ENCODE data around the gene TMEM79.
A peak's percentile ranks its signal among the peaks of the same experiment; 100 is the strongest.

TMEM79 gene, protein sequence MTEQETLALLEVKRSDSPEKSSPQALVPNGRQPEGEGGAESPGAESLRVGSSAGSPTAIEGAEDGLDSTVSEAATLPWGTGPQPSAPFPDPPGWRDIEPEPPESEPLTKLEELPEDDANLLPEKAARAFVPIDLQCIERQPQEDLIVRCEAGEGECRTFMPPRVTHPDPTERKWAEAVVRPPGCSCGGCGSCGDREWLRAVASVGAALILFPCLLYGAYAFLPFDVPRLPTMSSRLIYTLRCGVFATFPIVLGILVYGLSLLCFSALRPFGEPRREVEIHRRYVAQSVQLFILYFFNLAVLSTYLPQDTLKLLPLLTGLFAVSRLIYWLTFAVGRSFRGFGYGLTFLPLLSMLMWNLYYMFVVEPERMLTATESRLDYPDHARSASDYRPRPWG

DNA sequence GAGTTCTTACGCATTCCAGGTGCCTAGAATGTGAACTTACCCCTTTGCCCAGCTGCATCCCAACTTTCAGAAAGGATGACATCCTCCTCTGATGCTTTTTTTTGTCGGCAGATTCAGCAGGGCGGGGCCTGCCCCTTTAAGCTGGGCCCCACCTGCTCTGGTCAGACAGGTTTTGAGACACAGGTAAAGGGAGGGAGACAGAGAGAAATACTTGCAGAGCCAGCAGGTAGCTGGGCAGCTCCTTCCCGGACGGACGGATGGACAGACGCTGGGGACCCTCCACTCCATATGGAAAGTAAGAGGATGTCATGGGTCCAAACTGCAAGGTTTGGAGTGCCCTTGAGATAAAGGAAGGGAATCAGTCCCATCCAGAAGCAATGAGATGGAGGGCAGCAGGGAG is at the start of gene TMEM79:
TMEM79 (plus strand) TSS at position 214 of the 400 bp plus-strand sequence. CDS start 902 bp downstream, outside the sequence.
- DNase-seq, result no peak

DNA sequence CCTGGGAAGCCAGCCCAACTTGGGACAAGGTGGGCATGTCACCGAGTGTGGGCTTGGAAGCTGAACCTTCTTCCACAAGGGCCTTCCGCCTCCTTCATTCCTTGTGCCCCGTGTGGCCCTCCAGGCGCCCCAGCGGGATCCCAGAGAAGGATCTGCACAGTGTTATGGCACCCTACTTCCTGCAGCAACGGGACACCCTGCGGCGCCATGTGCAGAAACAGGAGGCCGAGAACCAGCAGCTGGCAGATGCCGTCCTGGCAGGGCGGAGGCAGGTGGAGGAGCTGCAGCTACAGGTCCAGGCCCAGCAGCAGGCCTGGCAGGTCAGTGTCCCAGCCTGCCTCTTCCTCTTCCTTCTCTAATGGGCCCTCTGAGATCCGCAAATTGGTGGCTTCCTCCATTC is 48.0 kb upstream of the TMEM79 start:
- no peak for DNase-seq

DNA sequence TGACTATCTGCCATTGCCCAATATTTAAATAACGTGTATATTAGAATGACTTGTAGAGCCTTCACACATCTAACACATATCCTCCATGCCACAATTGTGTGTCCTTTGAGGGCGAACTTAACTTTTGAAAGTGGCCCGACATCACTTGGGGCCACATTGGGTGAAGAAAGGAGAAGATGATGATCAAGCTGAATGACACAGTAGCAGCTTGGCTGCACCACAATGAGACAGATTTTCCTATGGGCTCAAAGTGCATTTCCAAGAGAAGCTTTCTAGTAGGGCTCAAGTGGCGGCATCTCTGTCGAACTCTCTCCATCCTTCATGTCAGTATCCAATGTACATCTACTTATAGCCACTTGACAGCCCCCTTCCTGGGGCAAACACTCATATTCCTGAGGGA is 45.9 kb upstream of the TMEM79 start:
- no peak for DNase-seq

DNA sequence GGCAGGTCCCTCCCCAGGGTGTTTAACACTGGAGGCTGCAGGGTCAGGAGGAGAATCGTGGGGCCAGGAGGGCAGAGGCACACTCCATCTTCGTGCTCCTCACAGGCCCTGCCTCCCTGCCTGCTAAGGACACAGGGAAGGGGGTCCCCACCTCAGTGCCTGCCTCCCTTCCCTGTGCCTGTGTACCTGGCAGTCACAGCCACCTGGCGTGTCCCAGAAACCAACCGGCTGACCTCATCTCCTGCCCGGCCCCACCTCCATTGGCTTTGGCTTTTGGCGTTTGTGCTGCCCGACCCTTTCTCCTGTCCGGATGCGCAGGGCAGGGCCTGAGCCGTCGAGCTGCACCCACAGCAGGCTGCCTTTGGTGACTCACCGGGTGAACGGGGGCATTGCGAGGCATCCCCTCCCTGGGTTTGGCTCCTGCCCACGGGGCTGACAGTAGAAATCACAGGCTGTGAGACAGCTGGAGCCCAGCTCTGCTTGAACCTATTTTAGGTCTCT is 42.8 kb upstream of the TMEM79 start:
- DNase-seq, result no peak

DNA sequence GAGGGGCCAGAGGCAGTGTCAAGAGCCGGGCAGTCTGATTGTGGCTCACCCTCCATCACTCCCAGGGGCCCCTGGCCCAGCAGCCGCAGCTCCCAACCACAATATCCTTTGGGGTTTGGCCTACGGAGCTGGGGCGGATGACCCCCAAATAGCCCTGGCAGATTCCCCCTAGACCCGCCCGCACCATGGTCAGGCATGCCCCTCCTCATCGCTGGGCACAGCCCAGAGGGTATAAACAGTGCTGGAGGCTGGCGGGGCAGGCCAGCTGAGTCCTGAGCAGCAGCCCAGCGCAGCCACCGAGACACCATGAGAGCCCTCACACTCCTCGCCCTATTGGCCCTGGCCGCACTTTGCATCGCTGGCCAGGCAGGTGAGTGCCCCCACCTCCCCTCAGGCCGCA is 42.2 kb upstream of the TMEM79 start, which contains the start of gene BGLAP:
BGLAP (plus strand) TSS at position 259 of the 400 bp plus-strand sequence; CDS start at position 307, 48 bp downstream.
- DNase-seq, result no peak

DNA sequence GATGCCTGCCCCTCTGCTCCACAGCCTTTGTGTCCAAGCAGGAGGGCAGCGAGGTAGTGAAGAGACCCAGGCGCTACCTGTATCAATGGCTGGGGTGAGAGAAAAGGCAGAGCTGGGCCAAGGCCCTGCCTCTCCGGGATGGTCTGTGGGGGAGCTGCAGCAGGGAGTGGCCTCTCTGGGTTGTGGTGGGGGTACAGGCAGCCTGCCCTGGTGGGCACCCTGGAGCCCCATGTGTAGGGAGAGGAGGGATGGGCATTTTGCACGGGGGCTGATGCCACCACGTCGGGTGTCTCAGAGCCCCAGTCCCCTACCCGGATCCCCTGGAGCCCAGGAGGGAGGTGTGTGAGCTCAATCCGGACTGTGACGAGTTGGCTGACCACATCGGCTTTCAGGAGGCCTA is 41.4 kb upstream of the TMEM79 start:
- DNase-seq, result no peak

DNA sequence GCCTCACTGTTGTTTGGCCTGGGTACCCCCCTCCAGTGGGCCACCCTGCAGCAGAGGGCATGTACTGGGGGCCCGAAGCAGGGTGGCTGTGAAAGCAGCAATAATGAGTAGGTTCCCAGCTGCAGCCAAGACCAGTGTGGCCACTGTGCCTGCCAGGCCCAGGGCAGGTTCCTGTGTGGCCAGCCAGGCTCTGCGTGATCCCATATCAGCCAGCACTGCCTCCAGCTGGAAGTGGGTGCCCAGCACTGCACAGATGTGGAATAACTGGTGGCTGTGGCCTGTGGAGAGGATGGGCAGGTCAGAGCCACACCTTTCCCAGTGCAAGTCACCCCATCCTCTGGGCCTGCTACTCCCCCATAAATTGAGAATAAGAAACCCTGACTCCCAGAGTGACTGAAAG is 40.0 kb upstream of the TMEM79 start:
- no peak for DNase-seq

DNA sequence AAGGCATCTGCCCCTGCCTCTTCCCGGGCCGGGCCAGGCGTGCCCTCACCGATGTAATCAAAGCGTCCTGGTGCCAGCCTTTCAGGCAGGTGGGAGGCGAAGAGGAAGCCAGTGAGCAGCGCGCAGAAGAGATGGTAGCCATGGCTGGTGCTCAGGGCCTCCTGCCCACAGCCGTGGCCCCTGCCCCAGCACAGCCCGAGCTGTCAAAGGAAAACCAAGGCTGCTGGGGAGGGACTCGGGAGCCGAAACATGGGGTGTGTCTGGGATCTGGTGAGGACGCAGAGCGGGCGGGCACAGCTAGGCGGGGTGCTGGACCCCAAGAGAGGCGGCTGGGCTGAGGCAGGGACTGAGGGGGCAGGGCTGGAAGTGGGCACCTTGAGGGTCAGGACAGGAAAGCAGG is 39.4 kb upstream of the TMEM79 start:
- DNase-seq, result no peak

DNA sequence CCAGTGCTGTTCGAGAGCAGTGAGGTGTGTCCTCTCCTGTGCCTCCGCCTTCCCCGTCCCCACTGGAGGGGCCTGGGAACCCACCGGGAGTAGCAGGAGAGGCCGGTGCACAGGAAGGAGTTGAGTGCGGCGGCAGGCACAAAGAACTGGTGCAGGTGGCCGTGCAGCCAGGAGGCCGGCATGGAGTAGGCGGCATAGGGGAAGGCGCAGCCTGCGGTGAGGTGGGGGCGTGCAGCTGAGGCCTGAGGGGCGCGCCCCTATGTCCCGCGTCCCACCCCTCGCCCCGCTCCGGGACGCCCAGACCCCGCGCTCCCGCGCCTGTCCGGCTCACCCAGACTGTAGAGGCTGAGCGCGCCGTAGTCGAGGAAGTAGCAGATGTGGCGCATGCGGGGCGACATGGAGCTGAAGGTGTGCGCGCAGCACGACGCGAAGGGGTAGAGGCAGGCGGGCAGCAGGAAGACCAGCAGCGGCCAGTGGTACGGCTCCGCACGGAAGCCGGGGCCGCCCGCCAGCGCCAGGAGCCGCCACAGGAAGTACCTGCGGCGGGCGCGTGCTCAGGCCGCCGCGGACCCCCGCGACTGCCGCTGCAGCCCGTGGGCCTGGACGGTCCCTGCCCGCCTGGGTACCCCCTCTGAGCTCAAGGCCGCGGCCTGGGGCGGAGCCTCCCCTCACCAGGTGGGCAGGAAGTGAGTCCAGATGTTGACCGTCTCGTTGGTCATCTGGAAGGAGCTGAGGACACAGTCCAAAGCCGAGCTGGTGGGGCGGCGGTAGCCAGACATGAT is 38.5 kb upstream of the TMEM79 start:
- no peak for DNase-seq

DNA sequence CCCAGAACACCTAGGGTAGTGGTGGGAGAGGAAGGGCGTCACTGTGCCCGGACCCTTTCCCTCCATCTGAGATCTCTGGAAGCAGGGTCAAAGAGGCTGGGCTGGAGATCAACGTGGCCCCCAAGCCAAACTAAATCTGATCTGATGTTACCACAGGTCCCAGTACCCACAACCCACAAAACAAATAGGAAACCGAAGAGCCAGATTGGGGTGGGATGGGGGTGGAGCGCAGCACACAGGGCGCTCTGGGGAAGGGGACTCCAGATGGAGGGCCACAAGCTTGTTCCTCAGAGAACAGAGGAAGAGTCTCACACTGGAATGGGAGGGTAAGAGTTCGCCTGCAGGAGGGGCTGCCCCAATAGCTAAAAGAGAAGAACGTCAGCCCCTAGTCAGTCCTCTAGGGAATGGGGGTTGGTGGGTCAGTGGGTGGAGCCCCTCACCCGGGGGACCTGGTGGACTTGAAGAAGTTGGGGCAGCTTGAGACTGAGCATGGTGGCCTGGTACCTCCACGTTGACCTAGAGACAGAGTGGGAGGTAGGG is 37.8 kb upstream of the TMEM79 start:
- no peak for DNase-seq

DNA sequence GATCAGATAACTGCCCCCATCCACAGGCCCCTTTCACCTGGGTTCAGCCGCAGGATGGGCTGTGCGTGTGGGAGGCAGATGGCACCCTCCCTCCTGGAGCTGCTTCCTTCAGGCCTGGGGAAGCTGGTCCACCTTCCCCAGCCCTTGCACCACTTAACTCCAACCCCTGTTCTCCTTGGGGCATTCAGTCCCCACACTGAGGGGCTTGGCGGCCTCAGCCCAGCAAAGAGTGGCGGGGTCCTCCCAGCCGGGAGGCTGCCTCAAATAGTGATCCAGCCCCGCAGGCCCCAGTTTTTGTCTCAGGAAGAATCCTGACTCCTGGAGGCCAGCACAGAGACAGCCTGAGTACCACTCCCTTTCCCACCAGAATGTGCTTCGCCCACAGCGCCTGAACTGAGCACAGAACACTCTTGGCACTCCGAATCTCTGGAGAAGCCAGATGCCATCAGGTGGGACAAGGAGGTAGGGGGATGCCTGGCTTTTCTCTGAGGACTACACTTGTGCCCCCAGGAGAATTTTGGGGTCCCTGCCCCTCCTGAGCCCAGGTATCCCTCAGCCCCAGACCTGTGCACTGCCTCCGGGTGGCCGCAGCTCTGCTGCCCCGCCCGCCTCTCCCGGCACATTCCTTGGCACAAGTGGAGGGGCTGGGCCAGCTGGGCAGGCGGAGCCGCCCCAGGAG is 37.2 kb upstream of the TMEM79 start:
- DNase-seq, result no peak

DNA sequence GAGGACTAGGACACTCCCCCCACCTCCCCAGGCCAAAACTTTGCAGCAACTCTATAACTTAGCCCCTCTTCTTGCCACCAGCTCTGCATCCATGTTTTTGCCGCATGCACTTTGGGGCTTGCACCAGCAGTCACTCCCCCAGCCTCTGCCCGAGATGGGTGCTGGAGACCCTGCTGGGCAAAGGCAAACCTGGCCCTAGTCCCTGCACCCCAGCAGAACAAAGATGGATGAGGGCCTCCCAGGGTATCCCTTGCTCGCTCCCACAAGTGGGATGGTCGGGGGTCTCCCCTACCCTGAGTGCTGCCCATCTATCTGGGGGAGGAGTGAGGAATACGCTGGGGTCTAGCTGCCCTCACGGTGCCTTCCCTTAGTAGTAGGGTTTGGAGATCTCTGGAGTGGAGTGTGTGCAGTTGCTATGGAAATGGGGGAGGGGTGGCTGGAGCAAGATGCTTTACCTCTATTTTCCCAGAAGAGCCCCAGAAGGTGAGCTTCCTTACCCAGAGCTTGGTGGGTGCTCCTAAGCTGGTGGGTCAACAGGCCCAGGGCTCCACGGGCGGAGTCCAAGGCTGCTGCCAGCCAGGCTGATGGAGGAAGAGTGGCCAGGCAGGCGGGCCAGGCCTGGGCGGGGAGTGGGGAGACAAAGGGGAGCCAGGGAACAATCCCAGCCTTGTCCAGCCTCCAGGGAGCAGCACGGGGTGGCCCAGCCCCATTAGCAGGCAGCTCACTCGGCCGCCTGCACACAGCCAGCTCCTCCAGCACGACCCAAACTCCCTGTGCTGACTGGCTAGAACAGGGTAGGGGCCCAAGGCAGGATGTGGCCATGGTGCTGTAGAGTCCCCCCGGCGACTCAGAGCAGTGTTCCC is 36.4 kb upstream of the TMEM79 start, which contains the start of gene PAQR6:
PAQR6 (minus strand) TSS at position 597 of the 863 bp plus-strand sequence. CDS start 1,325 bp downstream, outside the sequence.
- DNase-seq, result no peak

DNA sequence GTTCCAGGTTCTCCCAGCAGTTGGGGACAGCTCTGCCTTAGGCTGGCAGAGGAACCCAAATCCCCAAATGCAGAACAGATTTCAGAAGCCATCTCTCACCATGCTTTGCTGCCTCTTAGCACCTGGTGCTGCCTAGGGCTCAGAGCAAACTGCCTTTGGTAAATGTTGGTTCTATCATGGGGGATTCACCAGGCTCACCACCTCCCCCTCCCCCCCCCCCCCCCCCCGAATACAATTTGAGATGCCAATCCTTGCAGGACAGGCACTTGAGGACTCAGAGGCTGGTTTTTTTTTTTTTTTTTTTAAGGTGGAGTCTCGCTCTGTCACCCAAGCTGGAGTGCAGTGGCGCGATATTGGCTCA is 35.8 kb upstream of the TMEM79 start:
- no peak for DNase-seq

DNA sequence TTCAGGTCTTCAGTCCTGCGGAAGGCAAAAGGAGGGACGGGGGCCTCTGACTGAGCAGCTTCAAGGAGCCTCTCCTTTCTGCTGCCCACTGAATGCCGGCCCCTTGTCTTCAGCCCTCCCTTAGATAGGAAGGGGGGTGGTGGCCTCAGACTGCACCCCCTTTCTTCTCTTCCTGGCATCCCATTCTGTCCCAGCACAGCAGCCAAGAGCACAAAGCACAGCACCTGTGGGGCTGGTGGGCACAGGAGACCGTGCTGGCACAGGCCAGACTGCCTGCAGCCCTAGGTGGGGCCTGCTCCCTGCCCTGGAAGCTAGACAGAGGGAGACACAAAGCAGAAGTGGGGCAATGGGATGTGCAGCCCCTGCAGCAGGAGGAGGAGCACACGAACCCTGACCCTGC is 34.5 kb upstream of the TMEM79 start:
- DNase-seq, result no peak

DNA sequence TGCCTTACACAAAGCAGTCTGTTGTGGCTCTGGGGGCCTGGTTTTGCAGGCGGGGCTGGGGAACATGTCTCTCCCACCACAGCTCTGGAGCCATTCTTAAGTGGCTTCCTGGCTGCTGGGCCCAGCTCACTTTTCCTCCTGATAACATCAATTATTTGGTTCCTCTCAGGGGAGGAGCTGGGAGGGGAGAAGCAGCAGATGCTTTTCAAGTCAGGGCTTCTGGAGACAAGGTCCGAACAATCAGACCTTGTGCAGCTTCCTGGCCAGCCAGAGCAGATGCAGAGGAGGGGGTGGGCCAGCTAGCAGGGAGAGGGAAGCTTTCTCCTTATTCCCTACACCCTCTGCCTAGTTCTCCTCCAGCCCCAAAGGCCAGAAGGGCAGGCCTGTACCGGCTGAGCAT is 32.6 kb upstream of the TMEM79 start:
- peak; percentile 87 for DNase-seq

DNA sequence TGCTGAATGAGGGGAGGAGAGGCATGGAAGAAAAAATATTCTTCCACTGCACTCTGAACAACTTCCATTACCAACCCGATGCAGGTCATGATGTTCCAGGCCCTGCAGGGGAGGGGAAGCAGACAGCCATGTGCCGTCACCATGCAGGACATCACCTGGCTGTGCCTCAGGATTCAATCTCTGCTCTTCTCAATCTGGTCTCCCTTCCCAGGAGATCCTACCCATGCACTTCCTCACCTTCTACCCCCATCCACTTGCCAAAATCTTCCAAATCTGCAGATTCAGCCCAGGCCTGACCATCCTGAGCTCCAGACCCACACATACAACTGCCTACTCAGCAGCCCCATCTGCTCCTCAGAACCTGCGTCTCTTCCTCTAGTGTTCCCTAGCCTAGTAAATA is 30.5 kb upstream of the TMEM79 start:
- DNase-seq, result no peak

DNA sequence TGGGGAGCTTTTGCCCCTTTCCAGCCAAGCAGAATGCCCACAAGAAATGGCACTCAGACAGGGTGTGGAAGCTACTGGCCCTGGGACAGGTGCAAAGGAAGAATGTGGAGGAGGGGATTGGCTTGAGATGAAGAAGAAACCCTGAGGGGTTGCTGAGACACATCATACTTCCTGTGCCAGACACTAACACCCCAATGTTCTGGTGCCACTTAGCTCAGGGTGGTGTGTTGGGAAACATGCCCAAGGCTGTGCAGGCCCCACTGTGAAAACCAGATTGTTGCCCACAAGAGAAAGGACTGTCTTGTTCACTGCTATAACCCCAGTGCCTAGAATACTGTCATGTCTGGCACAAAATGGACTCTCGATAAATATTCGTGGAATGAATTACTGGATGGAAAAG is 26.4 kb upstream of the TMEM79 start:
- DNase-seq, result no peak

DNA sequence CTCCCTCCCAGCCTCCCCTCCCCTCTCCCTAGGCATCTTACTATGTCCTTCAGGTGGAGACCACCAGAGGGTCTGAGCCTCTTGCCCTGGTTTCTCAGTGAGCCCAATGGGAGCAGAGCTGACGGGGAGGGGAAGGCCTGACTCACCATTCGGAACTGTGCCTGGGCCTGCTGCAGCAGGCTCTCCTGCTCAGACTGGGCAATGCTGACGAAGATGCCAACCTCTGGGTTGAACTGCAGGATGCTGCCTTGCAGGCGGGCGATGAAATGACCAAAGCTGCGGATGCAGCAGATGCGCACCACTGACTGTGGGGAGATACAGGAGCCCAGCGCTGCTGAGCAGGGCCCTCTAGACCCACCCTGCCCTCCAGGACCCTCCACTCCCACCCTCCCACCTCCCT is 25.3 kb upstream of the TMEM79 start:
- DNase-seq, result no peak

DNA sequence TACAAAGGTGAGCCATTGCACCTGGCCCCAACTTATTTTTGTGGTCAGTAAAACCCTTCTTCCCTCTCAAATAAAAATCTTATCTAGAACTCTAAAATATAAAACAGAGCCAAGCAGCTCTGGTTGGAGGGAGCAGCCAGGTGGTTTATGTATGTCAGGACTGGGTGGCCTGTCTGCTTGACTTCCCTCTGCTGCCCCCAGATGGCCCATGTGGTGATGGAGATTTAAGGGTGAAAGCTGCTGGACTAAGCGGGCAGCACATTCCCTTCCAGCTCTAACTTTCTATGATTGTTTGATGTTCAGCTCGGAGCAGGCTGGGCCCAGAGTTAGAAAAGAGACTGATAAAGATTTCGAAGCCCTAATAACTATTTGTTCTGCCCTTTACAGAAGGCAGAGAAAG is 24.3 kb upstream of the TMEM79 start:
- no peak for DNase-seq

DNA sequence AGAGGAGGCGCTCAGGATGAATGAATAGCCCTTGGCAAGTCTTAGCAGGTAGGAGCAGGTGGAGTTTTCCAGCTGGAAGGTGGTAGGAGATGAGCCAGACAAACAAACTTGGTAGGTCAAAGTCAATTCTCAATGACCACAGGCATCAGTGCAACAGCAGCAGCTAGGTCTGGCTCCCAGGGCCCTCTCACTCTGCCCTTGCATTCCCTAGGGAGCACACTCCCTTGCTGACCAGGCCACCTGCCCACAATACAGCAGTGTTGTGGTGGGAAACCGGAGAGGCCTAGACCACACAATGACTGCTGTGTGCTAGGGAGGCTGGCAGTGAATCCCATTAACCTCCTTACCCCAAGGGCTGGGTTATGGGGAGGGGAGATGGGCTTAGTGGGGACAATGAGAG is 23.2 kb upstream of the TMEM79 start:
- DNase-seq, result no peak

DNA sequence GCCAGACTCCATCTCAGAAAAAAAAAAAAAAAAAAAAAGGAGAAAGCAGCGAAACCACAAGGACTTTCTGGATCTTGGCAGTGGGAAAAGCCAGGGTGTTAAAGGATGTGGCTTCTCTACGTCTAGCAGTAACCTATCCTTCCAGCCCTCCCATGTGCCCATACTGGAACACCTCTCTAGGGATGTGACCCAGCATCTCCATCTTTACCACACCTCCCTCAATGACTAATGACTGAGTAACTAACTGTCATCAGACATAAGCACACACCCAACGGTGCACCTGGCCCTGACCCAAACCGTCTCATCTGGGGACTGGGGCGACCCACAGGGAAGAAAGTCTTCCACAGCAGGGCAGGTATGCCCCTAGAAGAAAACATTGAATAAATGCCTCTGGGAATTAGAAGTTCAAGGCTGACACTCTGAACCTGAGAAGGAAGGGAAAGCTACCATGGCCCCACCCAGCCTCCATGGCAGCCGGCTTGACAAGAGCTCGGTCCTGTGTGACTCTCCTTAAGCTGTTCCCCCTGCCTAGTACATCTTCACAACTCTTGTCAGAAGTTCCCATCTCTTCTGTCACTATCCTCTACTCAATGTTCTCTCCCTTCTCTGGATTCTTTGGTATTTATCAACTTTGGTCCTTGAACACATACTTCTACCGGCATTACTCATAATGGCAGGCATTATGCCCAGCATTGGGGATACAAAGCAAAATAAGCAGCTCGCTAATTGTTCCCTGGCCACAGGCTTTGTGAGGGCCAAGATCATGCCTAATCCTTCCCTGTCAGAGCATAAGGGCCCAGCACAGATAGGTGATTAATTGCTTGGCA is 21.5 kb upstream of the TMEM79 start:
- no peak for DNase-seq
